Thyroid gland (tissue), 4 donors: ENCODE measurements around the gene ANKRD6.

Experiments
- POLR2A ChIP-seq, 2 donors: fragments of 450-650 bp; IDR thresholded peaks; one replicate each; pipeline ENCODE4 v1.6.1; 2017; ENCODE audit warnings: antibody characterized with exemption in 2 of 2, mild to moderate bottlenecking in 2 of 2, moderate library complexity in 1 of 2
- TF ChIP-seq, protein P1 (sequence below), 6 experiments: fragments of 200-600 bp in 3 of 6; fragments of 450-650 bp in 3 of 6; sonication (generic) in 3 of 6; IDR thresholded peaks; one replicate each; pipeline ENCODE4 v1.5.1; 2016 to 2019; ENCODE audit warnings: antibody characterized with exemption in 6 of 6, mild to moderate bottlenecking in 2 of 6, inconsistent platforms in 1 of 6, moderate library complexity in 1 of 6

DNA sequence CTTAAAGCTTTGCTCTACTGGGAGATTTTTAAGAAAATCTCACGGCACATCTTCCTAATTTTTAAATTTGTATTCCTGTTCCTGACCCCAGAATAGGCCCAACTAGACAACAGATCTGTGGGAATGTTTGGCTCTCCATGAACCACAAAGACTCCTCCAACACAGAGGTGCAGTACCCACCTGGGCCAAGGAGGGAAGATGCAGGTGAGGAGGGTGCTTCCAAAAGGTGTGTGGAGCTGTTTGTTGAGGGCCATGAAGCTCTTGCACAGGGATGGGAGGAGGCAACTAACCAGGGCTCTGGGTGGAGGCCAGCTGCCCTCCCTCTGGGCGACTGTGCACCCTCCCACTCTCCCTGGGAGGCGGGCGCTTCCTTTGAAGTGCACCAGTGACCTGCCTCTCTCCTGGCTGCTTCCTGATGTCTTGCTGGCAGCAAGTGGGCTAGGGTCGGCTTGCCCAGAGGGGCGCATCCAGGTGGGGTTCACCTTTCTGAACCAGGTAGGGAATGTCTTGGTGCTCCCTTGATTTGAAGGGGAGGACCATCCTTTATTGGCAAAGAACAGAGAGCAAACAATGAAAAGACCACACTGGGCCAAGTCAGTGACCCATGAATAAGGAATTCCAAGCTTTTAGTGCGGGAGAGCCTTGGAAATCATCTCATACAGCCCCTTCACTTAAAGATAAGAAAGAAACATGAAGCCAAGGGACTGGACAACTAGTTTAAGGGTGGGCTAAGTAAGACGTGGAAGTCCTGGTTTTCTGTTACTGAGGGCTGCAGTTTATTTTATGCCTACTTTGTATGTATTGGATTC lies 76.0 kb downstream of the ANKRD6 start:
- TF ChIP-seq, protein P1, sequence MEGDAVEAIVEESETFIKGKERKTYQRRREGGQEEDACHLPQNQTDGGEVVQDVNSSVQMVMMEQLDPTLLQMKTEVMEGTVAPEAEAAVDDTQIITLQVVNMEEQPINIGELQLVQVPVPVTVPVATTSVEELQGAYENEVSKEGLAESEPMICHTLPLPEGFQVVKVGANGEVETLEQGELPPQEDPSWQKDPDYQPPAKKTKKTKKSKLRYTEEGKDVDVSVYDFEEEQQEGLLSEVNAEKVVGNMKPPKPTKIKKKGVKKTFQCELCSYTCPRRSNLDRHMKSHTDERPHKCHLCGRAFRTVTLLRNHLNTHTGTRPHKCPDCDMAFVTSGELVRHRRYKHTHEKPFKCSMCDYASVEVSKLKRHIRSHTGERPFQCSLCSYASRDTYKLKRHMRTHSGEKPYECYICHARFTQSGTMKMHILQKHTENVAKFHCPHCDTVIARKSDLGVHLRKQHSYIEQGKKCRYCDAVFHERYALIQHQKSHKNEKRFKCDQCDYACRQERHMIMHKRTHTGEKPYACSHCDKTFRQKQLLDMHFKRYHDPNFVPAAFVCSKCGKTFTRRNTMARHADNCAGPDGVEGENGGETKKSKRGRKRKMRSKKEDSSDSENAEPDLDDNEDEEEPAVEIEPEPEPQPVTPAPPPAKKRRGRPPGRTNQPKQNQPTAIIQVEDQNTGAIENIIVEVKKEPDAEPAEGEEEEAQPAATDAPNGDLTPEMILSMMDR (IDR thresholded peaks at IDR 0.05), result no peak
- TF ChIP-seq POLR2A (IDR thresholded peaks at IDR 0.05), result no peak
